ENCODE data around the gene SETD2.

DNA sequence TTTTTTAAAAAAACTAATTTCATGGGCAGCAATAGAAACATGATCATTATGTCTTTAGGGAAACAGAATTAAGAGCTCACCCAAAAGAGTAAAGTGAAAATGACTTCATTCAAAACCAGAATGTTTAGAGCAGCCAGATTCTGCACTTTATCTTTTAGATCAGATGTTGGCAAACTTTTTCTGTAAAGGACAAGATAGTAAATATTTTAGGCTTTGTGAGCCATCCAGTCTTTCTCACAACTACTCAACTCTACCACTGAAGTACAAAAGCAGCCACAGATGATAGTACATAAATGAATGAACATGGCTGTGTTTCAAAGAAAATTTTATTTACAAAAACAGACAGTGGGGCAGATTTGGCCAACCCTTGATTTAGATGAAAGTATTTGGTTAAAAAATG, 84.5 kb downstream of the SETD2 start:
- no peak for TF ChIP-seq CTCF (IDR thresholded peaks at IDR 0.05 in 8 of 11, conservative IDR thresholded peaks at IDR 0.05 in 3 of 11)
- TF ChIP-seq POLR2AphosphoS5 (IDR thresholded peaks at IDR 0.05): no peak
- TF ChIP-seq POLR2A (IDR thresholded peaks at IDR 0.05): no peak
